ENCODE measurements around the gene ATP9A. TPM values are rescaled to one million over a fixed set of nuclear protein-coding genes. Genes with fewer than 3 reads are reported as not detected.

Gene ATP9A
- total RNA-seq, 6 experiments from 2014 or later = 10.5 to 17.4 (median 13.0) TPM

GRCh38 chr20:51595058-51595532, 173.1 kb downstream of the ATP9A start:
- ATAC-seq = peak; percentile 99 to 100 (median 99)
- H3K4me3 ChIP-seq = no peak overlapping the region
- H3K27ac ChIP-seq = no peak overlapping the region
- no peaks in the 10 kb centered on the region for H3K9me3 ChIP-seq
- no peaks in the 10 kb centered on the region for H3K36me3 ChIP-seq
- no peaks in the 10 kb centered on the region for H3K27me3 ChIP-seq
- DNase-seq = peak; percentile 86 to 89 (median 87)
- intact Hi-C loops (cut with DNase I) = loop anchor here in 1 of 2 donors (5.0 kb wide), 1 partner anchor 223 kb away; no protein-coding TSS in a partner anchor
- H3K4me1 ChIP-seq = peaks cover 0 to 10% (median 0%) of the 10 kb centered on the region in 4 donors
- WGBS (ENCODE audit: insufficient coverage, low coverage, low lambda C conversion rate, missing lambda C conversion rate) = 9% methylated on average over 12 of the region's 13 CpGs
- TF ChIP-seq CTCF (IDR thresholded peaks at IDR 0.05) (peak; percentile 83 to 88 (median 86)), POLR2A (IDR thresholded peaks at IDR 0.05) (no peak)

DNA sequence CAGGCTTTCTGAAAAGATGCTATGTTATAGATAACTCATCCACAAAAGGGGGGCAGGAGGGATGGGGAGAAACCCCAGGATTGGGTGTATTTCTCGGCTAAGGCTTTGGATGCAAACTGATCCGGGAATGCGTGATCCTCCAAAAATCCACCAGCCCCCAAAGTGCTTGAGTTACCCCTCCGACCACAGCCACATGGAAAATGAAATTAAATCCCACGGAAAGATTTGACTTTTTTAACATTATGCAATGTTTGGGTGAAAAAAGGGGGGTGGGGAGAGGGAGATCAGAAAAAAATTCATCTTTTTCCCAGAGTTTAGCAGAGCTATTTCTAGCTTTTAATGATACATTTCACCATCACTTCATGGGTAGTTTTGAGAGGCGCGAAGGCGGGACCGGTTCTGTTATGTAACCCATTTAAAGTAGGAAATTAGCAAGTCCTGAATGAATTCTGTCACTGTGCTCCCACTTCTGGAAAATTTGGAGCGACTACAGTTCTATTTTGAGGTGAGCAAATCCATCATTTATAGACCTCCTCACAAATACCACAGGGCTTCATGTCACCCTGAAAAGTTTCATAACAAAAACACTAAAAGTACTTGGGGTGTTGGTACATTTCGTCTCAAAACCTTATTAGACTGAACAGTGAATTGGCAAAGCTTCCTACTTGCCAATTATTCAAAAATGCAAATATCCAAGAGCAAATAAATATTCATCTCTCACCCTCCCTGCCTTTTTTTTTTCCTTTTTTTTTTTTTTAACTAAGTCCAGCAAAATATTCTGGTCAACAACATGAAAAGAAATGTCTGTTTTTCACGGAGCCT, 173.7 kb downstream of the ATP9A start:
- intact Hi-C loops (cut with DNase I) = loop anchor here (5.0 kb wide), 2 partner anchors 217 to 222 kb away; no protein-coding TSS in a partner anchor
- TF ChIP-seq CTCF (IDR thresholded peaks at IDR 0.05) (no peak), POLR2A (IDR thresholded peaks at IDR 0.05) (no peak)
- Histone ChIP-seq H3K36me3 (no peaks in the 10 kb centered on the region), H3K27ac (no peak overlapping the region), H3K4me3 (no peak overlapping the region), H3K9me3 (no peaks in the 10 kb centered on the region), H3K4me1 (peaks cover 0 to 10% (median 0%) of the 10 kb centered on the region in 4 donors), H3K27me3 (no peaks in the 10 kb centered on the region)
- whole genome bisulfite sequencing (ENCODE audit: insufficient coverage, low coverage, low lambda C conversion rate, missing lambda C conversion rate) = 56% methylated on average over 12 of the region's 12 CpGs
- ATAC-seq (no peak), DNase-seq (no peak)

DNA sequence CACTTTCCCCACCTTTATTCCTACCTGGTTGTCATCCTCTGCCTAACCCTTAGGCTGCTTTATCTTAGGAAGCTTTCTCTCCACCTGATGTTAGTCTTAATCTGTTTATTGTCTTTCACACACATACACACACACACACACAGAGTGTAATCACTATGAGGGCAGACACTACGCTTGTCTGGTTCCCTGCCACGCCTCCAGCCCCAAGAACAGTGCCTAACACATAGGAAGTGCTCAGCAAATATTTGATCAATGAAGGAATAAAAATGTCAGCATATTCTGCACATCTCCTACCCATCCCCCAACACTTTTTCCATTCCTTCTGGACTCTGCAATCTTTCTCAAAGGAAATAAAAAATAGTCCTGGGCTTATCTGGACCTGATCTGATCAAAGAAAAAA, 174.6 kb downstream of the ATP9A start:
- WGBS (ENCODE audit: insufficient coverage, low coverage, low lambda C conversion rate, missing lambda C conversion rate) = 82% methylated on average over 2 of the region's 2 CpGs
- intact Hi-C loops (cut with DNase I) = loop anchor here in 1 of 2 donors (5.0 kb wide), 1 partner anchor 216 kb away; no protein-coding TSS in a partner anchor

DNA sequence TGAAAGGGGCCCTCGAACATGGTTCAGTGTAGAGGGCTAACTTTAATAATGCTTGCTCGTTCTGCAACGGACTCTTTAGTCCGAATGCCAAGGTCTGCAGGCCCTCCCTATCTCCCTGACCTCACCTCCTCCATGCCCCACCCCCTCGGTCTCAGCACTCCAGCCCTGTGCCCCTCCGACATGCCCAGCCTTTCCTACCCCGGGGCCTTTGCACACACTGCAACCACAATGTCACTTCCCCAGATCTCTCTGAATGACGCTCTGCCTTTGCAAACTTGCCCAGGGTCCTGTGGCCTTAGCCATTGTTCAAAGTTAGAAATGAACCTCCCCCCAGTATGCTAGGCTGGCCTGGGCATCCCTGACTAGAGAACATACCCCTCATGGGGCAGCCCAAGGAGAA, 175.6 kb downstream of the ATP9A start:
- Histone ChIP-seq H3K4me1 (peaks cover 0 to 10% (median 0%) of the 10 kb centered on the region in 4 donors), H3K27me3 (no peaks in the 10 kb centered on the region), H3K9me3 (no peaks in the 10 kb centered on the region), H3K4me3 (no peak overlapping the region), H3K27ac (no peak overlapping the region), H3K36me3 (no peaks in the 10 kb centered on the region)
- intact Hi-C loops (cut with DNase I) = loop anchor here in 1 of 2 donors (5.0 kb wide), 1 partner anchor 215 kb away; no protein-coding TSS in a partner anchor
- TF ChIP-seq CTCF (IDR thresholded peaks at IDR 0.05) (no peak), POLR2A (IDR thresholded peaks at IDR 0.05) (no peak)
- ATAC-seq = no peak
- 94% methylated on average over 8 of the region's 8 CpGs for WGBS (ENCODE audit: insufficient coverage, low coverage, low lambda C conversion rate, missing lambda C conversion rate)
- no peak for DNase-seq

More for the DNA sequence above, 174.6 kb downstream of the ATP9A start:
- no peaks in the 10 kb centered on the region for H3K9me3 ChIP-seq
- no peak for ATAC-seq
- TF ChIP-seq CTCF (IDR thresholded peaks at IDR 0.05) (no peak), POLR2A (IDR thresholded peaks at IDR 0.05) (no peak)
- H3K4me3 ChIP-seq = no peak overlapping the region
- H3K4me1 ChIP-seq = peaks cover 0 to 10% (median 0%) of the 10 kb centered on the region in 4 donors
- H3K36me3 ChIP-seq = no peaks in the 10 kb centered on the region
- no peak for DNase-seq
- H3K27me3 ChIP-seq = no peaks in the 10 kb centered on the region
- H3K27ac ChIP-seq = no peak overlapping the region

Data from right lobe of liver (tissue), 6 donors.